ENCODE measurements around the gene AMELY. TPM values are rescaled to one million over a fixed set of nuclear protein-coding genes. Genes with fewer than 3 reads are reported as not detected.
"Not testable (repeated sequence)": the region's sequence is repeated elsewhere in the genome, so short reads cannot be mapped to it uniquely, and the experiment has no call there.

The AMELY gene
- total and polyA plus RNA-seq, 10 donors, result not detected

GRCh38 chrY:6894496-6894895 is 17.1 kb downstream of the AMELY start:
- Histone ChIP-seq H3K4me1 (no peaks in the 10 kb centered on the region), H3K27ac (no peak overlapping the region), H3K4me3 (no peak overlapping the region), H3K27me3 (replicated peaks in 1 of 7) (no peaks in the 10 kb centered on the region), H3K9me3 (no peaks in the 10 kb centered on the region), H3K36me3 (no peaks in the 10 kb centered on the region)
- DNase-seq, result no peak
- TF ChIP-seq POLR2AphosphoS5 (IDR thresholded peaks at IDR 0.05) (no peak), CTCF (IDR thresholded peaks at IDR 0.05 in 8 of 11, conservative IDR thresholded peaks at IDR 0.05 in 3 of 11) (no peak), POLR2A (IDR thresholded peaks at IDR 0.05) (no peak)
- intact Hi-C loops (cut with DNase I; ENCODE audit: low total_unique reads), result no loop called here
- 48 to 61% (median 58%) methylated on average over 3 of the region's 3 CpGs; no CpG with 5 or more reads in 2 of the 5 donors for WGBS, 5 donors

GRCh38 chrY:6849384-6849783 is 62.2 kb downstream of the AMELY start:
- no peak for DNase-seq
- H3K27ac ChIP-seq, result no peak overlapping the region
- H3K9me3 ChIP-seq, result no peaks in the 10 kb centered on the region
- TF ChIP-seq CTCF (IDR thresholded peaks at IDR 0.05 in 8 of 11, conservative IDR thresholded peaks at IDR 0.05 in 3 of 11) (no peak), POLR2AphosphoS5 (IDR thresholded peaks at IDR 0.05) (no peak), POLR2A (IDR thresholded peaks at IDR 0.05) (no peak)
- intact Hi-C loops (cut with DNase I; ENCODE audit: low total_unique reads), result no loop called here
- WGBS, 5 donors, result 70 to 88% (median 75%) methylated on average over 2 of the region's 2 CpGs; no CpG with 5 or more reads in 2 of the 5 donors
- no peak overlapping the region for H3K4me3 ChIP-seq
- H3K36me3 ChIP-seq, result no peaks in the 10 kb centered on the region
- no peaks in the 10 kb centered on the region for H3K27me3 ChIP-seq (replicated peaks in 1 of 7)
- H3K4me1 ChIP-seq, result no peaks in the 10 kb centered on the region

- H3K36me3 ChIP-seq; H3K27ac ChIP-seq; DNase-seq; H3K27me3 ChIP-seq (replicated peaks in 1 of 7); H3K4me3 ChIP-seq; intact Hi-C loops (cut with DNase I; ENCODE audit: low total_unique reads); H3K4me1 ChIP-seq; H3K9me3 ChIP-seq: not testable (repeated sequence)
- 58 to 69% (median 59%) methylated on average over 2 of the region's 2 CpGs; no CpG with 5 or more reads in 2 of the 5 donors for WGBS, 5 donors
These were observed 68.9 kb downstream of the AMELY start for GRCh38 chrY:6842650-6843049.

Other genes with a start within 250 kb of the AMELY start
- gene TBL1Y, start 1.1 kb downstream of the AMELY start, total RNA-seq, result not detected
- gene TBL1Y, start 1.1 kb downstream of the AMELY start, polyA plus RNA-seq, result not detected

Measured in spleen (tissue), 11 donors.